Renal cortex interstitium (tissue), 15 donors: ENCODE measurements around the gene KRTAP4-1. TPM values are rescaled to one million over a fixed set of nuclear protein-coding genes. Genes with fewer than 3 reads are reported as not detected.
"Not testable (repeated sequence)": the region's sequence is repeated elsewhere in the genome, so short reads cannot be mapped to it uniquely, and the experiment has no call there.

Experiments
- DNase-seq, 11 donors: peaks; one replicate each; pipeline ENCODE4 v3.0.0-alpha.2; 2013; ENCODE audit warnings: low read depth in 9 of 11, low spot score in 4 of 11; ENCODE audit errors: extremely low read depth in 1 of 11
- long read RNA-seq, 16 experiments: transcript quantifications; one replicate each; lab custom pipeline, GENCODE V29; 2026
- polyA plus RNA-seq, 3 donors: library from polyadenylated mRNA; unstranded; fragments of 120-200 nt; gene quantifications; one replicate each; pipeline ENCODE4 v1.2.1, GENCODE V29; 2013; ENCODE audit not compliant: insufficient read length in 3 of 3

The KRTAP4-1 gene
- polyA plus RNA-seq = not detected
- long read RNA-seq, donor 1 = 0 reads
- long read RNA-seq, donor 2 = 0 reads
- long read RNA-seq, donor 3 = 0 reads
- long read RNA-seq, donor 4 = 0 reads
- long read RNA-seq, donor 5 = 0 reads
- long read RNA-seq, donor 6 = 0 reads
- long read RNA-seq, donor 7 = 0 reads
- long read RNA-seq, donor 8 = 0 reads
- long read RNA-seq, donor 9 = 0 reads
- long read RNA-seq, donor 10 = 0 reads
- long read RNA-seq, donor 11 = 0 reads
- long read RNA-seq, donor 12 = 0 reads
- long read RNA-seq, donor 13 = 0 reads
- long read RNA-seq, donor 14 = 0 reads
- long read RNA-seq, donor 15 = 0 reads
- long read RNA-seq, donor 16 = 0 reads

GRCh38 chr17:41184480-41184961 lies at the start of gene KRTAP4-1:
TSS of gene KRTAP4-1 (minus strand) at chr17:41184911. CDS start at chr17:41184854, 57 bp downstream.
- DNase-seq = no peak

- not testable (repeated sequence) for DNase-seq
These were observed 47.8 kb upstream of the KRTAP4-1 start, which contains the start of gene KRTAP9-3 for GRCh38 chr17:41232399-41233105. TSS of gene KRTAP9-3 (plus strand) at chr17:41232449. CDS start at chr17:41232502, 53 bp downstream.

DNA sequence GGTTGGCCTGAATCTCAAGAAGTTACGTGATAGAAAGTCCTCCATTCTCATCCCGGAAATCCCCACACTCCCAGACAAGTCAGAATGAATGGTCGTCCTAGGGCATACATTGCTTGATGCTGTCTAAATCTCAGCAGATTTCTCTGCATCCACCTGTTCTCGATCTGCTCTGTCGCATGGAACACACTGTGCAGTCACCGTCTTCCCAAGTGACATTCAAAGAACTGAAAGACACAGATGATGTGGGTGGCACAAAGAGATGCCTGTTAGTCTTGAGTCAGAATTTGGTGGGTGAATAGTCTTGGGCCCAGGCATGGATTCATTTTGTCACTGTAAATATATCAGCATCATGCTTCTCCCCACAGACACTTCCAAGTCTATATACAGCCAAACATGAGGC lies 47.0 kb upstream of the KRTAP4-1 start:
- DNase-seq = no peak

DNA sequence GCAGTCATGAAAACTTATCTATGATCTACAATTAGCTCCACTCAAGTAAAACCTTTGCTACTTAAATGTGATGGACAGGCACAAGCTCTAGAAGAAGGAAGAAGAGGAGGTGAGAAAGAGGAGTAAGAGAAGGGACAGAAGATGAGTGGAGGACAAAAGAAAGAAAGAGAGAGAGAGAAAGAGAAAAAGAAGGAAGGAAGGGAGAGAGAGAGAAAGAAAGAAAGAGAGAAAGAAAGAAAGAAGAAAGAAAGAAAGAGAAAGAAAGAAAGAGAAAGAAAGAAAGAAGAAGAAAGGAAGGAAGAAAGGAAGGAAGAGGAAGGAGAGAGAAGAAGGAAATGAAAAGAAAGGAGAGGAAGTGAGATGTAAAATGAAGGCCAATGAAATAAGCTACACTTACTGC lies 45.4 kb upstream of the KRTAP4-1 start:
- DNase-seq = no peak

GRCh38 chr17:41226598-41227095 lies 41.9 kb upstream of the KRTAP4-1 start, which contains the start of gene KRTAP9-2:
TSS of gene KRTAP9-2 (plus strand) at chr17:41226648. CDS start at chr17:41226655, 7 bp downstream.
- DNase-seq = not testable (repeated sequence)

GRCh38 chr17:41226051-41226450 lies 41.3 kb upstream of the KRTAP4-1 start:
- DNase-seq = no peak

- no peak for DNase-seq
These were observed 39.1 kb upstream of the KRTAP4-1 start for GRCh38 chr17:41223821-41224220.

DNA sequence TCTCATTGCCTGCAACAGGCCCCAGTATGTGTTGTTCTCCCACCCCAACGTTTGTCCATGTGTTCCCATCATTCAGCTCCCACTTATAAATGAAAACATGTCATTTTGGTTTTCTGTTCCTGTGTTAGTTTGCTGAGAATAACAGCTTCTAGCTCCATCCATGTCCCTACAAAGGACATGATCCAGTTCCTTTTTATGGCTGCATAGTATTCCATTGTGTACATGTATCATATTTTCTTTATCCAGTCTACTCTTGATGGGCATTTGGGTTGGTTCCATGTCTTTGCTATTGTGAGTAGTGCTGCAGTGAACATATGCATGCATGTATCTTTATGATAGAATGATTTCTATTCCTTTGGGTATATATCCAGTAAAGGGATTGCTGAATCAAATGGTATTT lies 31.0 kb upstream of the KRTAP4-1 start:
- DNase-seq = no peak

DNA sequence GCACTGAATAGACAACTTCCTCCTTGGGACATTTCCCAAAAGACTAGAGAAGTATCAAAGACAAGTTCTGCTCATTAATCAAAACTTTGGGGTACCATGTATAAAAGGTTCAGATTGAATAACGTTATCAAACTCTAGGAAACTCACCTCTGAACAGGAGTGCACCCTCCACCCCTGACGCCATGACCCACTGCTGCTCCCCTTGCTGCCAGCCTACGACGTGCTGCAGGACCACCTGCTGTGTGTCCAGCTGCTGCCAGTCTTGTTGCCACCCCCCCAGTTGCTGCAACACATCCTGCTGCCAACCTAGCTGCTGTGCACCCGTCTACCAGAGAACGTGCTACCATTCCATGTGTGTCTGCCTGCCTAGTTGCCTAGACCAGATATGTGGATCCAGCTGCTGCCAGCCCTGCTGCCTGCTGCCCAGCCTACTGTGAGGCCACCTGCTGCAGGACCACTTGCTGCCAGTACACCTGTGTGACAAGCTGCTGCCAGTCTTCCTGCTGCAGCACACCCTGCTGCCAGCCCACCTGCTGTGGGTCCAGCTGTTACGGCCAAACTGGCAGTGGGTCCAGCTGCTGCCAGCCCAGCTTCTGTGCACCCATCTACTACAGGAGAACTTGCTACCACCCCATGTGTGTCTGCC lies 27.9 kb upstream of the KRTAP4-1 start:
- no peak for DNase-seq

GRCh38 chr17:41211845-41212466 lies 27.2 kb upstream of the KRTAP4-1 start:
- DNase-seq = no peak

- no peak for DNase-seq
These were observed 14.8 kb upstream of the KRTAP4-1 start for GRCh38 chr17:41199421-41200078.

- no peak for DNase-seq
These were observed 11.4 kb upstream of the KRTAP4-1 start for GRCh38 chr17:41196068-41196467.

DNA sequence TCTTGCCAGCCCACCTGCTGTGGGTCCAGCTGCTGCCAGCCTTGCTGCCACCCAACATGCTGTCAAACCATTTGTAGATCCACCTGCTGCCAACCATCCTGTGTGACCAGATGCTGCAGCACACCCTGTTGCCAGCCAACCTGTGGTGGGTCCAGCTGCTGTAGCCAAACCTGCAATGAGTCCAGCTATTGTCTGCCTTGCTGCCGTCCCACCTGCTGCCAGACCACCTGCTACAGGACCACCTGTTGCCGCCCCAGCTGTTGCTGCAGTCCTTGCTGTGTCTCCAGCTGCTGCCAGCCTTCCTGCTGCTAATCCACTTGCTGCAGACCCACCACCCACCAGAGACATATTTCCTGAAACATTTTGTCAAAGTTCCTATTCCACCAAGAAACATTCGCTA lies 5.6 kb upstream of the KRTAP4-1 start:
- no peak for DNase-seq

DNA sequence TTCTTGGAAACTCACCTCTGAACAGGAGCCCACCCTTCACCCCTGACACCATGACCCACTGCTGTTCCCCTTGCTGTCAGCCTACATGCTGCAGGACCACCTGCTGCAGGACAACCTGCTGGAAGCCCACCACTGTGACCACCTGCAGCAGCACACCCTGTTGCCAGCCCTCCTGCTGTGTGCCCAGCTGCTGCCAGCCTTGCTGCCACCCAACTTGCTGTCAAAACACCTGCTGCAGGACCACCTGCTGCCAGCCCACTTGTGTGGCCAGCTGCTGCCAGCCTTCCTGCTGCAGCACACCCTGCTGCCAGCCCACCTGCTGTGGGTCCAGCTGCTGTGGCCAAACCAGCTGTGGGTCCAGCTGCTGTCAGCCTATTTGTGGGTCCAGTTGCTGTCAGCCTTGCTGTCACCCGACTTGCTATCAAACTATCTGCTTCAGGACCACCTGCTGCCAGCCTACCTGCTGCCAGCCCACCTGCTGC lies 5.2 kb upstream of the KRTAP4-1 start, which contains the start of gene KRTAP9-1:
Gene KRTAP9-1 (plus strand): TSS at position 51 of the 482 bp plus-strand sequence. CDS start 0 bp downstream, at position 51.
- not testable (repeated sequence) for DNase-seq

GRCh38 chr17:41186872-41187271 lies 2.2 kb upstream of the KRTAP4-1 start:
- DNase-seq = no peak

DNA sequence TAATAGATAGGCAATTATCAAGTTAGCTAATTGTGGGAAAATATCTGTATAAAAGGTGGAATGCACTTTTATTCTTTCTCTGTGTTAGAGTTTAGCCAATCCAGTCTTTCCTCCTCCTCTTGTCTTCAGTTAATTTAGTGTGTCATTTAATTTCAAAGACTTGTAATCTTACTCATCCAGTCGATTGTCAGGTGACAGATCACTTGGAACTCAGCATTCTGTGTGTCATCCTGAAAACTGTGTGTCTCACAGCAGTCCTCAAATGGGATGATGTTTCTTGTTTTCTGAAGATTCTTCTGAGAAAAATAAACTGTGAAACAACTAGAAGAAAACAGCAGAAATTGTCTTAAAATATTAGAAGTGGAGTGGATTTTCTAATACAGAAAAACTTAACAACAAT lies 290 bp upstream of the KRTAP4-1 start:
- no peak for DNase-seq

DNA sequence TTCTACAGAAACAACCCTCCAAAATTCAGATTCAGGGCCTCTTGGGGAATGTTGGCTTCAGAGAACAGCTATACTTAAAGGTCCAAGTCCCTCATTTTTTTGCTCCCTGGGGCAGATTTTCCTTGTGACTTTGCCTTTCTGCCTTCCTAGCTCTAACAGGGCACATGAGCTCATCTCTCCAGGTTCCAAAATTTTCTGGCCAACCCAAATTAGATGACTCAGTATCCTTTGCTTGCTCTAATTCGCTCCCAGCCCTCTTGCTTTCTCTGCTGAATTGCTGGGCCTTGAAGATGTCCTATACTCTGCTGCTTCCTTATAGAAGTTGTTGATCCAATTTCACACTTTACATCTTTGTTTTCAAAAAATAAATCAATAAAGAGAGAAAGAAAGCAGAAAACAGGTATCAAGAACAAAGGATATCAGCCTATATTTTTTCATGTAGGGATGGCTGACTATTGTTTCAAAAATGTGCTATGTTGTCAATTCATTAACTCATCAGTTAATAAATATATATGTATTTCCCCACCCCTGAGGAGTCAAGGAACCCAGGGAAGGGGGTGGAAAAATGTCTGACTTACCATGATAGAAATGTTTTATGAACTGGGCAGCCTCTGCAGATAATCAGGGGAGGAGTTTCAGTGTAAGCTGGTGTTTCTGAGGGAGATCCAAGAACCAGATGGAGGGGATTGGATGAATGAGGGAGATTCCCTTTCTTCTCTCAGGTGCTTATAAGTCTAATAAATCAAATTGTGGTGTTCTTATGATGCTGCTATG lies 5.7 kb downstream of the KRTAP4-1 start:
- no peak for DNase-seq

GRCh38 chr17:41178341-41178740 lies 6.4 kb downstream of the KRTAP4-1 start:
- DNase-seq = no peak
